Epidermal melanocyte (primary cell): ENCODE results near the gene RANBP3L.
"Not testable (repeated sequence)": the region's sequence is repeated elsewhere in the genome, so short reads cannot be mapped to it uniquely, and the experiment has no call there.

Experiments
- DNase-seq: peaks from one replicate; pipeline ENCODE4 v3.0.0; 2011; ENCODE audit warnings: low spot score; ENCODE audit not compliant: insufficient read length

The RANBP3L gene

GRCh38 chr5:36285837-36286615, 15.7 kb downstream of the RANBP3L start:
- DNase-seq, result no peak

- not testable (repeated sequence) for DNase-seq
These were observed 17.9 kb downstream of the RANBP3L start for GRCh38 chr5:36283775-36284174.

- no peak for DNase-seq
These were observed 20.1 kb downstream of the RANBP3L start for GRCh38 chr5:36281626-36282025.

GRCh38 chr5:36279054-36279698, 22.5 kb downstream of the RANBP3L start:
- no peak for DNase-seq

GRCh38 chr5:36277521-36278176, 24.1 kb downstream of the RANBP3L start:
- no peak for DNase-seq

GRCh38 chr5:36276864-36277263, 24.8 kb downstream of the RANBP3L start:
- DNase-seq, result no peak

GRCh38 chr5:36273809-36274526, 27.7 kb downstream of the RANBP3L start:
- no peak for DNase-seq

- DNase-seq, result no peak
These were observed 29.5 kb downstream of the RANBP3L start for GRCh38 chr5:36272136-36272690.

GRCh38 chr5:36270876-36271575, 30.7 kb downstream of the RANBP3L start:
- DNase-seq, result no peak

- DNase-seq, result no peak
These were observed 31.5 kb downstream of the RANBP3L start for GRCh38 chr5:36270175-36270574.

GRCh38 chr5:36269478-36269877, 32.2 kb downstream of the RANBP3L start:
- no peak for DNase-seq

- no peak for DNase-seq
These were observed 33.8 kb downstream of the RANBP3L start for GRCh38 chr5:36267905-36268304.

- DNase-seq, result no peak
These were observed 37.4 kb downstream of the RANBP3L start for GRCh38 chr5:36264202-36264760.

- no peak for DNase-seq
These were observed 40.5 kb downstream of the RANBP3L start for GRCh38 chr5:36261186-36261585.

GRCh38 chr5:36253575-36253974, 48.1 kb downstream of the RANBP3L start:
- no peak for DNase-seq

- no peak for DNase-seq
These were observed 48.9 kb downstream of the RANBP3L start for GRCh38 chr5:36252722-36253365.

- no peak for DNase-seq
These were observed 50.5 kb downstream of the RANBP3L start for GRCh38 chr5:36251218-36251617.

GRCh38 chr5:36250427-36250826, 51.3 kb downstream of the RANBP3L start:
- no peak for DNase-seq

- DNase-seq, result no peak
These were observed 55.5 kb downstream of the RANBP3L start for GRCh38 chr5:36246036-36246800.
